GM20000 (cell line): ENCODE measurements around the gene CLCN2.

ENCODE experiments used
- DNase-seq: peaks from one replicate; pipeline ENCODE4 v3.0.0; 2012; ENCODE audit warnings: low spot score
- CTCF ChIP-seq: IDR thresholded peaks from 2 replicates; pipeline ENCODE4 v1.5.1; 2012; ENCODE audit warnings: mild to moderate bottlenecking, control low read depth; ENCODE audit errors: extremely low read depth, missing control alignments

CLCN2 gene

GRCh38 chr3:184361532-184361931 is at the start of gene CLCN2, which contains the start of gene POLR2H:
Gene CLCN2 (minus strand): TSS chr3:184361605. CDS start chr3:184361479, 126 bp downstream.
Gene POLR2H (plus strand): TSS chr3:184361710. CDS start chr3:184363493, 1,783 bp downstream.
- peak; percentile 87 for DNase-seq
- no peak for TF ChIP-seq CTCF

- no peak for DNase-seq
- no peak for TF ChIP-seq CTCF
Observed at GRCh38 chr3:184409946-184410500, 48.6 kb upstream of the CLCN2 start.

GRCh38 chr3:184409331-184409926 is 48.0 kb upstream of the CLCN2 start:
- no peak for TF ChIP-seq CTCF
- no peak for DNase-seq

- no peak for TF ChIP-seq CTCF
- DNase-seq, result no peak
Observed at GRCh38 chr3:184405075-184406030, 43.9 kb upstream of the CLCN2 start.

GRCh38 chr3:184399410-184399809 is 38.0 kb upstream of the CLCN2 start:
- DNase-seq, result no peak
- no peak for TF ChIP-seq CTCF

- TF ChIP-seq CTCF, result no peak
- DNase-seq, result no peak
Observed at GRCh38 chr3:184395320-184395660, 33.9 kb upstream of the CLCN2 start.

GRCh38 chr3:184391266-184391665 is 29.9 kb upstream of the CLCN2 start:
- no peak for DNase-seq
- TF ChIP-seq CTCF, result no peak
